ENCODE results near the gene SPG11. TPM values are rescaled to one million over a fixed set of nuclear protein-coding genes. Genes with fewer than 3 reads are reported as not detected.

SPG11 gene
- total RNA-seq, 2 donors from 2014 or later = 68.1 to 76.0 TPM

GRCh38 chr15:44542596-44542995 is 120.9 kb downstream of the SPG11 start:
- Histone ChIP-seq H3K27ac (peak overlapping the region; percentile 28 to 40), H3K27me3 (replicated peaks; ENCODE audit: insufficient read depth) (no peaks in the 10 kb centered on the region), H3K9me3 (no peaks in the 10 kb centered on the region), H3K4me1 (ENCODE audit: control insufficient read depth in 1 of 2, low read depth in 2 of 2) (peaks cover 15 to 72% of the 10 kb centered on the region in 2 donors), H3K36me3 (no peaks in the 10 kb centered on the region), H3K4me3 (peak overlapping the region; percentile 7)
- no peak for TF ChIP-seq CTCF (IDR thresholded peaks at IDR 0.05)
- DNase-seq (ENCODE audit: low spot score) = no peak
- ATAC-seq (ENCODE audit: insufficient number of reproducible peaks, low FRiP score, low read depth) = no peak

DNA sequence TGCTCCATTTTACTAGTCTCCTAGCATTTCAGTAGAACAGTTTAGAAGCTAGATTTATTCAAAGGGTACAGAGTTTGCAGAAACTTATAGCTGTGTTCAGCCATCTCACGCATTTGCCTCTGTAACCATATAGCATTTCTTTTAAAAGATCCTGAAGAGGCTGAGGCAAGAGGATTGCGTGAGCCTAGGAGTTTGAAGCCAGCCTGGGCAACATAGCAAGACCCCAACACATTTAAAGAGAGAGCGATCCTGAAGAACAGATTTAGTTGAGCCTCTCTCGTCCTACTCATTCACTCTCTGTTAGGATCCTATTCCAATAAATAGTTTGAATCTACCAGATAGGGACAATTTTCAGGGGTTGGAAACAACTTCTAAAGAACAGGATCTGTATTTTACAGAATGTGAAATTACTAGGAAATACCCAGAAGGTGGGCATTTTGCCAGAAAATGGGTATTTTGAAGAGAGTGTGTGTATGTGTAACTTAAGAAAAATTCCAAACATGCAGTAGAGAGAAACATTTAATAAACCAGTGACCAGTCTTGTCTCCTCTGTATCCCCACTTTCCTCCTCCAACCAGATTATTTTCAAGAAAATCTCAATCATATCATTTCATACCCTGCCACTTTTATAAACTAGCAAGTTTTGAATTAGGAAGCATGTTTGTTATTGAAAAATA is 122.0 kb downstream of the SPG11 start:
- Histone ChIP-seq H3K36me3 (no peaks in the 10 kb centered on the region), H3K27me3 (replicated peaks; ENCODE audit: insufficient read depth) (no peaks in the 10 kb centered on the region), H3K9me3 (no peaks in the 10 kb centered on the region), H3K27ac (peak overlapping the region; percentile 28 to 40), H3K4me3 (no peak overlapping the region), H3K4me1 (ENCODE audit: control insufficient read depth in 1 of 2, low read depth in 2 of 2) (peaks cover 15 to 69% of the 10 kb centered on the region in 2 donors)
- TF ChIP-seq CTCF (IDR thresholded peaks at IDR 0.05) = no peak
- DNase-seq (ENCODE audit: low spot score) (no peak), ATAC-seq (ENCODE audit: insufficient number of reproducible peaks, low FRiP score, low read depth) (no peak)

- no peak for DNase-seq (ENCODE audit: low spot score)
- H3K9me3 ChIP-seq = no peaks in the 10 kb centered on the region
These were observed 125.7 kb downstream of the SPG11 start for GRCh38 chr15:44537735-44538240.

DNA sequence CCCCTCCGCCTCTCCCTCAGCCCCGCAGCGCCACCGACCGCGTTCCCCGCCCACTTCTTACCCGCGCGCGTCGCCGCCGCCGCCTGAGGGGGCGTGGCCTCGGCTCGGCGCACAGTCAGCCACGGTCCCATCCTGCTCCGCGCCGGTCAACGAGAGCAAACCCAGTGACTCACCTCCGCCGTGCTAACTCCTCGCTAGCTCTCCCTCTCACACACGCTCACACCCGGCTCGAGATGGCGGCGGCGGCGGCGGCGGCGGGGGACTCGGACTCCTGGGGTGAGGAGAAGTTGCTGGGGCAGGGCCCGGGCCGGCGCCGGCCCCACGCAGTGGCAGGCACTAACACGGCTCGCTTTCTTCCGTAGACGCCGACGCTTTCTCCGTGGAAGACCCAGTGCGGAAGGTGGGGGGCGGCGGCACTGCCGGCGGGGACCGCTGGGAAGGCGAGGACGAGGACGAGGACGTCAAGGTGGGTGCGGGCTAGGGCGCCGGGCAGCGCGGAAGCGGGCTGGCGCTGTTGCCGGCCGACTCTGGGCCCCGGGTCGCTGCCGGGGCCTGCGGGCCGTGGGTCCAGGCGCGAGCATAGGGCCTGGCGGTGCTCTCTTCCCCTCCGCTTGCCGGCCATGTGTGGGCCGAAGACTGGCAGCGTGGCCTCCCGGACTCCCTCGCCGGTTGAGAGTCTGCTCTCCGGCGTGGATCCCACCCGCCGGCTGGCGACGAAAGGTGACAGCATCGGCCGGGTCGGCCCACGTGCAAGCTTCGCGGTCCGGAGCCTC is 126.3 kb downstream of the SPG11 start, which contains the start of gene EIF3J:
Gene EIF3J, plus strand, starts transcription at position 186 of the 773 bp plus-strand sequence. Its CDS starts 48 bp downstream, at position 234.
- H3K4me3 ChIP-seq = peak within 1 kb of the TSS; percentile 94
- no peaks in the 10 kb centered on the region for H3K36me3 ChIP-seq
- no peak for TF ChIP-seq CTCF (IDR thresholded peaks at IDR 0.05)
- no peaks in the 10 kb centered on the region for H3K27me3 ChIP-seq (replicated peaks; ENCODE audit: insufficient read depth)
- H3K27ac ChIP-seq = peak within 1 kb of the TSS; percentile 98 to 99
- DNase-seq (ENCODE audit: low spot score) (peak; percentile 89), ATAC-seq (ENCODE audit: insufficient number of reproducible peaks, low FRiP score, low read depth) (peak; percentile 89)
- peaks cover 16 to 53% of the 10 kb centered on the region in 2 donors for H3K4me1 ChIP-seq (ENCODE audit: control insufficient read depth in 1 of 2, low read depth in 2 of 2)
- no peaks in the 10 kb centered on the region for H3K9me3 ChIP-seq

More at GRCh38 chr15:44537735-44538240, 125.7 kb downstream of the SPG11 start:
- no peak for ATAC-seq (ENCODE audit: insufficient number of reproducible peaks, low FRiP score, low read depth)
- no peaks in the 10 kb centered on the region for H3K36me3 ChIP-seq
- H3K4me3 ChIP-seq = peak overlapping the region; percentile 94
- peak overlapping the region; percentile 96 to 98 for H3K27ac ChIP-seq
- peak; percentile 14 for TF ChIP-seq CTCF (IDR thresholded peaks at IDR 0.05)
- no peaks in the 10 kb centered on the region for H3K27me3 ChIP-seq (replicated peaks; ENCODE audit: insufficient read depth)
- peaks cover 16 to 59% of the 10 kb centered on the region in 2 donors for H3K4me1 ChIP-seq (ENCODE audit: control insufficient read depth in 1 of 2, low read depth in 2 of 2)
